ENCODE results near the gene SLCO2A1.

Gene SLCO2A1

DNA sequence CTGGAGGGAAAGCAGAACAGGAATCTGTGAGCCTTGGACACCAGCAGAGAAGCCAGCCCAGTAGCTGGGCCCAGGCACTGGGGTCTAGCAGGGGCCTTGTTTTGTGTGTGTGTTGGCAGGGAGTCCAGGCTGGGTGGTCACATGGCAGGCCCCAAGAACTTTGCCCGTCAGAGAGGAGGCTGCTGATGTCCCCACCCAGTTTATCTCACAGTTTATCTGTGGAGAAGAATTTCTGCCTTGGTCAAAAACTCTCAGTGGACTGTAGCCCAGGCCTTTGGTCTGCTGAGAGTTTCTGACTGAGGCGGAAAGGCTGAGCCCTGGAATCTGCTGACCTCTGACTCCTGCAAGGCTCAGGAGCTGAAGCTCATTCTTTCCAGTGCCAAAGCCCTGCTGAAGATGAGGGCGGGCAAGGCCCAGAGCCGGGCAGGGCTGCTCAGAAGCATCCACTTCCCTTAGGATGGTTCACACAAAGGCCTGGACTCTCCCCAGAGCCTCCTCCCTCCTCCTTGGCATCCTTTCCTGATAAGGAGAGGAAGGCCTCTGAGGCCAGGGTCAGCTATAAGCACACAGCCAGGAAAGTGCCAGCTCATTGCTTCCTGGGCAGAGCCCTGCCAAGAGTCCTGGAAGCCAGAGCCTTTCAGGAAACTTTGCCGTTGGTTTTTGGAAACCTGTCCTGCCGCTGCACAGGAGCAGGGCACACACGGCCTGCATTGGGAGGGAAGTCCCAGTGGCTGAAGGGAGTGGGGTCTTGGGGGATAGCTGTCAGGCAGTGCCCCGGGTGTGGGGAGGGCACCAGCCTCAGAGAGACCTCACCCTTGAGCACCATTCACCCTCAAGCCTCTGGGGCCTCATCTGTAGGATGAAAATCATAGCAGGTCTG is 37.2 kb upstream of the SLCO2A1 start:
- no peak for TF ChIP-seq GLI2 (tag by site-specific recombination; IDR thresholded peaks at IDR 0.05; ENCODE audit: borderline replicate concordance, low read depth)
- TF ChIP-seq YY2 (tag by site-specific recombination; IDR thresholded peaks at IDR 0.05), result no peak
- TF ChIP-seq ZNF530 (tag by site-specific recombination; IDR thresholded peaks at IDR 0.05; ENCODE audit: low read depth), result no peak
- TF ChIP-seq ZNF558 (tag by site-specific recombination; IDR thresholded peaks at IDR 0.05), result no peak
- TF ChIP-seq GLIS1 (tag by site-specific recombination; IDR thresholded peaks at IDR 0.05), result no peak
- TF ChIP-seq, protein P1, sequence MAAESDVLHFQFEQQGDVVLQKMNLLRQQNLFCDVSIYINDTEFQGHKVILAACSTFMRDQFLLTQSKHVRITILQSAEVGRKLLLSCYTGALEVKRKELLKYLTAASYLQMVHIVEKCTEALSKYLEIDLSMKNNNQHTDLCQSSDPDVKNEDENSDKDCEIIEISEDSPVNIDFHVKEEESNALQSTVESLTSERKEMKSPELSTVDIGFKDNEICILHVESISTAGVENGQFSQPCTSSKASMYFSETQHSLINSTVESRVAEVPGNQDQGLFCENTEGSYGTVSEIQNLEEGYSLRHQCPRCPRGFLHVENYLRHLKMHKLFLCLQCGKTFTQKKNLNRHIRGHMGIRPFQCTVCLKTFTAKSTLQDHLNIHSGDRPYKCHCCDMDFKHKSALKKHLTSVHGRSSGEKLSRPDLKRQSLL (tag by site-specific recombination; IDR thresholded peaks at IDR 0.05), result no peak
- TF ChIP-seq ZNF324 (tag by site-specific recombination; IDR thresholded peaks at IDR 0.05), result no peak
- TF ChIP-seq MEIS1 (CRISPR knock-in tag; IDR thresholded peaks at IDR 0.05; ENCODE audit: borderline replicate concordance), result no peak
- no peak for TF ChIP-seq ZNF660 (tag by site-specific recombination; IDR thresholded peaks at IDR 0.05)
- TF ChIP-seq ZNF239 (tag by site-specific recombination; IDR thresholded peaks at IDR 0.05), result no peak
- no peak for TF ChIP-seq ZNF623 (tag by site-specific recombination; IDR thresholded peaks at IDR 0.05)
- no peak for TF ChIP-seq ZNF777 (tag by site-specific recombination; IDR thresholded peaks at IDR 0.05; ENCODE audit: borderline replicate concordance)
- TF ChIP-seq, protein P2, sequence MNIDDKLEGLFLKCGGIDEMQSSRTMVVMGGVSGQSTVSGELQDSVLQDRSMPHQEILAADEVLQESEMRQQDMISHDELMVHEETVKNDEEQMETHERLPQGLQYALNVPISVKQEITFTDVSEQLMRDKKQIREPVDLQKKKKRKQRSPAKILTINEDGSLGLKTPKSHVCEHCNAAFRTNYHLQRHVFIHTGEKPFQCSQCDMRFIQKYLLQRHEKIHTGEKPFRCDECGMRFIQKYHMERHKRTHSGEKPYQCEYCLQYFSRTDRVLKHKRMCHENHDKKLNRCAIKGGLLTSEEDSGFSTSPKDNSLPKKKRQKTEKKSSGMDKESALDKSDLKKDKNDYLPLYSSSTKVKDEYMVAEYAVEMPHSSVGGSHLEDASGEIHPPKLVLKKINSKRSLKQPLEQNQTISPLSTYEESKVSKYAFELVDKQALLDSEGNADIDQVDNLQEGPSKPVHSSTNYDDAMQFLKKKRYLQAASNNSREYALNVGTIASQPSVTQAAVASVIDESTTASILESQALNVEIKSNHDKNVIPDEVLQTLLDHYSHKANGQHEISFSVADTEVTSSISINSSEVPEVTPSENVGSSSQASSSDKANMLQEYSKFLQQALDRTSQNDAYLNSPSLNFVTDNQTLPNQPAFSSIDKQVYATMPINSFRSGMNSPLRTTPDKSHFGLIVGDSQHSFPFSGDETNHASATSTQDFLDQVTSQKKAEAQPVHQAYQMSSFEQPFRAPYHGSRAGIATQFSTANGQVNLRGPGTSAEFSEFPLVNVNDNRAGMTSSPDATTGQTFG (tag by site-specific recombination; IDR thresholded peaks at IDR 0.05; ENCODE audit: borderline replicate concordance), result no peak
- no peak for TF ChIP-seq ZBTB48 (tag by site-specific recombination; IDR thresholded peaks at IDR 0.05)
- TF ChIP-seq ZNF791 (tag by site-specific recombination; IDR thresholded peaks at IDR 0.05), result no peak
- POLR2A ChIA-PET, result no interaction called here
- CTCF ChIA-PET, result interaction anchor here (0.6 kb wide), 1 partner anchor 18 kb away, joined by 3 read pairs; no protein-coding TSS in a partner anchor

DNA sequence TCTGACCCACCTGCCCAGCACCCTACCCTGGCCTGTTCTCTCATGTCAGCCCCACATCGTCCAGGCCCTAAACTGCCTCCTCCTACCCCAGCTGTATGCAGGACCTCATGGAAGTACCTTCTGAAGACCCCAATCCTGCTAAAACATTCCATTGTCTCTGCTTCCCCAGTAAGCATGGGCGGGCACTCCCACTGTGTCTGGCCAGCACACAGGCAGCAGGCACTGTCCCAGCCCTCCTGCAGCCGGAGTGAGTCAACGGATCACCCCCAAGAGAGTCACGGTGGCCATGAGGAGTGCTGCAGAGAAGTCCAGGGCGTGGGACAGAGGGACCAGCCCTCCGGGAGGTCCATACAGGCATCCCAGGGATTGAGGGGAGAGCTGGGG is 36.4 kb upstream of the SLCO2A1 start:
- TF ChIP-seq ZNF202 (tag by site-specific recombination; IDR thresholded peaks at IDR 0.05; ENCODE audit: borderline replicate concordance) (no peak), ZNF596 (tag by site-specific recombination; IDR thresholded peaks at IDR 0.05) (no peak), ZIC2 (tag by site-specific recombination; IDR thresholded peaks at IDR 0.05) (peak; percentile 75), YY1 (tag by site-specific recombination; IDR thresholded peaks at IDR 0.05) (no peak), YY2 (tag by site-specific recombination; IDR thresholded peaks at IDR 0.05) (no peak), GLIS1 (tag by site-specific recombination; IDR thresholded peaks at IDR 0.05) (peak; percentile 90)
- ChIA-PET POLR2A (no interaction called here), CTCF (interaction anchor here (0.6 kb wide), 1 partner anchor 18 kb away, joined by 3 read pairs; no protein-coding TSS in a partner anchor)
- Histone ChIP-seq H3K4me3 (ENCODE audit: low read depth, low read length) (no peak overlapping the region), H3K36me3 (ENCODE audit: control insufficient read depth in 2 of 2, insufficient read depth in 1 of 2, low read length in 2 of 2) (no peaks in the 10 kb centered on the region), H3K9me3 (ENCODE audit: control insufficient read depth, insufficient read depth, low read depth, low read length) (no peaks in the 10 kb centered on the region), H3K27ac (ENCODE audit: extremely low read depth, low read depth, low read length) (no peak overlapping the region), H3K4me1 (ENCODE audit: control insufficient read depth, insufficient read depth, low read length) (no peaks in the 10 kb centered on the region)

More for the DNA sequence above, 37.2 kb upstream of the SLCO2A1 start:
- no peaks in the 10 kb centered on the region for H3K9me3 ChIP-seq (ENCODE audit: control insufficient read depth, insufficient read depth, low read depth, low read length)
- H3K27ac ChIP-seq (ENCODE audit: extremely low read depth, low read depth, low read length), result no peak overlapping the region
- no peaks in the 10 kb centered on the region for H3K36me3 ChIP-seq (ENCODE audit: control insufficient read depth in 2 of 2, insufficient read depth in 1 of 2, low read length in 2 of 2)
- H3K4me3 ChIP-seq (ENCODE audit: low read depth, low read length), result no peak overlapping the region
- H3K4me1 ChIP-seq (ENCODE audit: control insufficient read depth, insufficient read depth, low read length), result no peaks in the 10 kb centered on the region
